Measurements from ENCODE around the gene KRTAP4-6. TPM values are rescaled to one million over a fixed set of nuclear protein-coding genes. Genes with fewer than 3 reads are reported as not detected.
"Not testable (repeated sequence)": the region's sequence is repeated elsewhere in the genome, so short reads cannot be mapped to it uniquely, and the experiment has no call there.

KRTAP4-6 gene
- total and polyA plus RNA-seq, 8 donors = not detected

GRCh38 chr17:41168121-41168520, 27.8 kb upstream of the KRTAP4-6 start, which contains the start of gene KRTAP4-3:
Gene KRTAP4-3 (minus strand): TSS chr17:41168221. CDS start chr17:41168172, 49 bp downstream.
- no peaks in the 10 kb centered on the region for H3K9me3 ChIP-seq
- no peak within 1 kb of the TSS for H3K4me3 ChIP-seq
- no peak for TF ChIP-seq CTCF (IDR thresholded peaks at IDR 0.05)
- intact Hi-C loops (cut with DNase I) = no loop called here
- H3K27ac ChIP-seq = no peak within 1 kb of the TSS
- H3K27me3 ChIP-seq = no peaks in the 10 kb centered on the region
- no peaks in the 10 kb centered on the region for H3K36me3 ChIP-seq
- ATAC-seq (no peak), DNase-seq (no peak)
- no peaks in the 10 kb centered on the region for H3K4me1 ChIP-seq

GRCh38 chr17:41167561-41167960, 27.2 kb upstream of the KRTAP4-6 start:
- DNase-seq (peak in 1 of 4 donors; percentile 69), ATAC-seq (no peak)
- Histone ChIP-seq H3K4me3 (no peak overlapping the region), H3K27me3 (no peaks in the 10 kb centered on the region), H3K36me3 (no peaks in the 10 kb centered on the region), H3K27ac (no peak overlapping the region), H3K9me3 (no peaks in the 10 kb centered on the region), H3K4me1 (no peaks in the 10 kb centered on the region)
- no peak for TF ChIP-seq CTCF (IDR thresholded peaks at IDR 0.05)
- intact Hi-C loops (cut with DNase I) = no loop called here

- no peaks in the 10 kb centered on the region for H3K36me3 ChIP-seq
- no peak overlapping the region for H3K27ac ChIP-seq
- no peak for TF ChIP-seq CTCF (IDR thresholded peaks at IDR 0.05)
- no peaks in the 10 kb centered on the region for H3K9me3 ChIP-seq
- H3K4me1 ChIP-seq = no peaks in the 10 kb centered on the region
- no peak overlapping the region for H3K4me3 ChIP-seq
- DNase-seq (no peak), ATAC-seq (no peak)
- intact Hi-C loops (cut with DNase I) = no loop called here
- H3K27me3 ChIP-seq = peaks cover 4 to 10% of the 10 kb centered on the region in 2 donors
Measured at GRCh38 chr17:41163828-41164227, 23.5 kb upstream of the KRTAP4-6 start.

DNA sequence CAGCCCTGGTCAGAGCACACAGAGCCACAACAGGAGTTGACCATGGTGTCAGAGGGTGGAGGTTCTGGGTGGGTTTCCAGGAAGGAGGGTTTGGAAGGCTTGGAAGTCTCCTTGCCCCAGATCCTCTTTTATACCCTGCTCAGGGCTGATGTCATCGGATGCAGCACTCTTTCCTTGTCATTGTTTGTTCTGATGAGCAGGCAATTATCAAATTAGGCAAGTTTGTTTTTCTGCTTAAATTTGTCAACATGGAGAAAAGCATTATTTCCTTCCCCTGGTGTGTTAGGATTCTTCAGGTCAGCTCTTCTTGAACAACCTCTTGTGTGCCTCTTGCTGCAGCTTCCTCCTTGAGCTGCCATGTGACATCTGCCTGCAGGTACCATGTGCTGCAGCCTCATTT, 20.3 kb upstream of the KRTAP4-6 start, which contains the start of gene KRTAP4-4:
TSS of gene KRTAP4-4 (minus strand) at position 101 of the 400 bp plus-strand sequence. CDS start at position 44, 57 bp downstream.
- H3K27ac ChIP-seq = no peak within 1 kb of the TSS
- peaks cover 4 to 10% of the 10 kb centered on the region in 2 donors for H3K27me3 ChIP-seq
- DNase-seq (no peak), ATAC-seq (no peak)
- TF ChIP-seq CTCF (IDR thresholded peaks at IDR 0.05) = no peak
- H3K4me3 ChIP-seq = no peak within 1 kb of the TSS
- H3K36me3 ChIP-seq = no peaks in the 10 kb centered on the region
- intact Hi-C loops (cut with DNase I) = no loop called here
- no peaks in the 10 kb centered on the region for H3K4me1 ChIP-seq
- no peaks in the 10 kb centered on the region for H3K9me3 ChIP-seq

GRCh38 chr17:41160190-41160589, 19.8 kb upstream of the KRTAP4-6 start:
- peak in 1 of 4 donors; percentile 40 for DNase-seq
- H3K27me3 ChIP-seq; H3K4me1 ChIP-seq; ATAC-seq; H3K9me3 ChIP-seq; H3K36me3 ChIP-seq; H3K4me3 ChIP-seq; intact Hi-C loops (cut with DNase I); H3K27ac ChIP-seq: not testable (repeated sequence)

- peaks cover 0 to 11% of the 10 kb centered on the region in 2 donors for H3K27me3 ChIP-seq
- H3K36me3 ChIP-seq = no peaks in the 10 kb centered on the region
- intact Hi-C loops (cut with DNase I) = no loop called here
- H3K27ac ChIP-seq = no peak overlapping the region
- no peaks in the 10 kb centered on the region for H3K9me3 ChIP-seq
- H3K4me3 ChIP-seq = no peak overlapping the region
- no peak for ATAC-seq
- TF ChIP-seq CTCF (IDR thresholded peaks at IDR 0.05) = no peak
- no peaks in the 10 kb centered on the region for H3K4me1 ChIP-seq
- no peak for DNase-seq
Measured at GRCh38 chr17:41153856-41154255, 13.5 kb upstream of the KRTAP4-6 start.

All from left lung (tissue), 10 donors.